HG02943 (cell line): Measurements from ENCODE around the gene COL4A2.

Experiments
- ATAC-seq: cut with Tn5 transposase; IDR thresholded peaks from one replicate; pipeline ENCODE4 v1.9.1; 2021; ENCODE audit warnings: mild to moderate bottlenecking, low read depth, moderate library complexity; ENCODE audit not compliant: unreplicated experiment

Gene COL4A2

GRCh38 chr13:110561344-110562035, 254.4 kb downstream of the COL4A2 start, which contains the start of gene RAB20:
Gene RAB20 (minus strand): TSS chr13:110561722. CDS start chr13:110561519, 203 bp downstream.
- ATAC-seq, result peak; percentile 66

- ATAC-seq, result no peak
Measured at GRCh38 chr13:110562036-110562597, 255.0 kb downstream of the COL4A2 start.
